Upper lobe of left lung (tissue), 6 donors: Measurements from ENCODE around the gene SYNE2. TPM values are rescaled to one million over a fixed set of nuclear protein-coding genes. Genes with fewer than 3 reads are reported as not detected.
"Not testable (repeated sequence)": the region's sequence is repeated elsewhere in the genome, so short reads cannot be mapped to it uniquely, and the experiment has no call there.

Experiments
- ATAC-seq, 2 donors: fragments of 200-7000 bp; cut with Tn5 transposase; one replicate each; pipeline ENCODE4 v1.9.1; 2022; ENCODE audit warnings: mild to moderate bottlenecking in 2 of 2, moderate library complexity in 2 of 2; ENCODE audit not compliant: low FRiP score in 2 of 2
- DNase-seq, 2 donors: peaks; one replicate each; pipeline ENCODE4 v3.0.0-alpha.2; 2019 to 2020
- H3K27ac ChIP-seq, 4 donors: fragments of 200-600 bp; sonication (generic); one replicate each; pipeline ENCODE4 v1.5.1; 2016 to 2019
- H3K27me3 ChIP-seq, 4 donors: fragments of 200-600 bp; sonication (generic); one replicate each; pipeline ENCODE4 v1.5.1; 2017 to 2019
- H3K36me3 ChIP-seq, 4 donors: fragments of 200-600 bp; sonication (generic); one replicate each; pipeline ENCODE4 v1.5.1; 2016 to 2019
- H3K4me1 ChIP-seq, 4 donors: fragments of 200-600 bp; sonication (generic); one replicate each; pipeline ENCODE4 v1.5.1; 2018 to 2019
- H3K4me3 ChIP-seq, 4 donors: fragments of 200-600 bp; sonication (generic); one replicate each; pipeline ENCODE4 v1.5.1; 2017 to 2019; ENCODE audit warnings: mild to moderate bottlenecking in 2 of 4, moderate library complexity in 1 of 4
- H3K9me3 ChIP-seq, 4 donors: fragments of 200-600 bp; sonication (generic); one replicate each; pipeline ENCODE4 v1.5.1; 2018 to 2019
- EP300 ChIP-seq, 4 donors: sonication (generic); formaldehyde crosslinking; IDR thresholded peaks; one replicate each; pipeline ENCODE4 v1.5.1; 2017; ENCODE audit warnings: antibody characterized with exemption in 4 of 4, control low read depth in 2 of 4
- POLR2A ChIP-seq, 4 donors: fragments of 450-650 bp; IDR thresholded peaks; one replicate each; pipeline ENCODE4 v1.5.1; 2016 to 2017; ENCODE audit warnings: antibody characterized with exemption in 4 of 4, mild to moderate bottlenecking in 2 of 4
- POLR2AphosphoS5 ChIP-seq, 2 donors: sonication (generic); formaldehyde crosslinking; IDR thresholded peaks; one replicate each; pipeline ENCODE4 v1.5.1; 2017; ENCODE audit warnings: antibody characterized with exemption in 2 of 2
- WGBS, 2 donors: methylation state at CpG; one replicate each; pipeline ENCODE4 v1.1.5; 2017 to 2018; 5-methylcytosine and 5-hydroxymethylcytosine counted together
- total RNA-seq, 6 donors: library from RNA; depleted of rRNA in 4 of 6; stranded (reverse); fragments of >200 nt in 4 of 6; gene quantifications; one replicate each; pipeline versions ENCODE4 v1.1.0 to v1.2.1, GENCODE V29; 2016 to 2021
- TF ChIP-seq, protein P1 (sequence below), 6 experiments: fragments of 450-650 bp in 4 of 6; fragments of 200-600 bp in 2 of 6; sonication (generic) in 2 of 6; IDR thresholded peaks; one replicate each; pipeline ENCODE4 v1.5.1; 2016 to 2019; ENCODE audit warnings: antibody characterized with exemption in 6 of 6
- donor health status: DM: no; HTN: no; CAD: no; lungs with moderate emphysema.
- donor health status: DM: no; HTN: yes; CAD: no; lungs with severe emphysema.

Gene SYNE2, protein sequence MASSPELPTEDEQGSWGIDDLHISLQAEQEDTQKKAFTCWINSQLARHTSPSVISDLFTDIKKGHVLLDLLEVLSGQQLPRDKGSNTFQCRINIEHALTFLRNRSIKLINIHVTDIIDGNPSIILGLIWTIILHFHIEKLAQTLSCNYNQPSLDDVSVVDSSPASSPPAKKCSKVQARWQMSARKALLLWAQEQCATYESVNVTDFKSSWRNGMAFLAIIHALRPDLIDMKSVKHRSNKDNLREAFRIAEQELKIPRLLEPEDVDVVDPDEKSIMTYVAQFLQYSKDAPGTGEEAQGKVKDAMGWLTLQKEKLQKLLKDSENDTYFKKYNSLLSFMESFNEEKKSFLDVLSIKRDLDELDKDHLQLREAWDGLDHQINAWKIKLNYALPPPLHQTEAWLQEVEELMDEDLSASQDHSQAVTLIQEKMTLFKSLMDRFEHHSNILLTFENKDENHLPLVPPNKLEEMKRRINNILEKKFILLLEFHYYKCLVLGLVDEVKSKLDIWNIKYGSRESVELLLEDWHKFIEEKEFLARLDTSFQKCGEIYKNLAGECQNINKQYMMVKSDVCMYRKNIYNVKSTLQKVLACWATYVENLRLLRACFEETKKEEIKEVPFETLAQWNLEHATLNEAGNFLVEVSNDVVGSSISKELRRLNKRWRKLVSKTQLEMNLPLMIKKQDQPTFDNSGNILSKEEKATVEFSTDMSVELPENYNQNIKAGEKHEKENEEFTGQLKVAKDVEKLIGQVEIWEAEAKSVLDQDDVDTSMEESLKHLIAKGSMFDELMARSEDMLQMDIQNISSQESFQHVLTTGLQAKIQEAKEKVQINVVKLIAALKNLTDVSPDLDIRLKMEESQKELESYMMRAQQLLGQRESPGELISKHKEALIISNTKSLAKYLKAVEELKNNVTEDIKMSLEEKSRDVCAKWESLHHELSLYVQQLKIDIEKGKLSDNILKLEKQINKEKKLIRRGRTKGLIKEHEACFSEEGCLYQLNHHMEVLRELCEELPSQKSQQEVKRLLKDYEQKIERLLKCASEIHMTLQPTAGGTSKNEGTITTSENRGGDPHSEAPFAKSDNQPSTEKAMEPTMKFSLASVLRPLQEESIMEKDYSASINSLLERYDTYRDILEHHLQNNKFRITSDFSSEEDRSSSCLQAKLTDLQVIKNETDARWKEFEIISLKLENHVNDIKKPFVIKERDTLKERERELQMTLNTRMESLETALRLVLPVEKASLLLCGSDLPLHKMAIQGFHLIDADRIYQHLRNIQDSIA (N-terminal part only)
- 100 to 1,000 TPM in 4 of 6 donors, 10 to 100 TPM in 2; 75.8 to 439 (median 234) TPM for total RNA-seq

DNA sequence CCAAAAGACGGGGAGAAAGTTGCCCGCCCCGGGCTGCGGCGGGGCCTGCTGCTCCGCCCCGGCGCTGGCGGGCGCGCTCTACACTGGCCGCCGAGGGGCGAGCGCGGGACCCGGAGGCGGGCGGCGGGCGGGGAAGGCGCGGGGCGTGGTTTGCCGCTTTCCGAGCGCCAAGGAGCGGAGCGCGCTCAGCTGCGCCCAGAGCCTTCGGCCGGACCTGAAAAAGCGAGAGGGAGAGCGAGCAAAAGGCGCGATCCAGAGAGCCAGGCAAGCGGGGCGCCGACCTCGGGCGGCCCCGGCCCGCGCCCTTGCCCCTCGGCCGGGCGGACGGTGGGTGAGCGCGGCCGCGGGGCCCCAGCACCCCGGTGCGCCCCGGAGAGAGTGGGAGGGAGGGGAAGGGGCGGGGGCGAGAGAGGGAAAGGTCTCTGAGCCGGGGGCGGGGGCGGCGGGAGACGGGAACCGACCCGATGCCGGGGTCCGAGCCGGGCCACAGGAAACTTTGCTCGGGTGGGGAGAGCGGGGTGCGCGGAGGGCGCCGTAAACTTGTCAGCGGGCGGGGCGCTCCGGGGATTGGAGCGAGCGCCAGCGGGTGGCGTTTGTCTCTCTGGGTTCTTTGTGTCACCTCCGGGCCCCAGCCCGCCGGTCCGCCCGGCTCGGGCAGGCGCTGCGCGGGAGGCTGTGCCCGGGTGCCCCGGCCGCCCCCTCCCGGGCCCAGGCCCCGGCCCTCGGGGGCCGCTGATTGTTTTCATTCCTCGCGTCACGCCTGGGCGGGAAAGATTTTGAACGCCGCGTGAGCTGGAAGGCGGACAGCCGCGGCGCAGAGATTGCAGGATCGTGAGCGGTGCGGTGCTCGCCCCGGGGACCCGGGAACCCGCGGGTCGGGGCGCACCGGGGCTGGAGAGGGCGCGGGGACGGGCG, at the start of gene SYNE2:
Gene SYNE2, plus strand, starts transcription at position 188 of the 915 bp plus-strand sequence. CDS start 56,145 bp downstream, outside the sequence.
- Histone ChIP-seq H3K27me3 (peaks cover 0 to 8% (median 0%) of the 10 kb centered on the region in 4 donors), H3K27ac (peak within 1 kb of the TSS; percentile 90 to 98 (median 92)), H3K36me3 (no peaks in the 10 kb centered on the region), H3K4me1 (peaks cover 13 to 28% (median 23%) of the 10 kb centered on the region in 4 donors), H3K4me3 (peak within 1 kb of the TSS; percentile 81 to 90 (median 85)), H3K9me3 (no peaks in the 10 kb centered on the region)
- DNase-seq (peak; percentile 76 to 96), ATAC-seq (peak; percentile 89 to 96)
- no peak for TF ChIP-seq EP300 (IDR thresholded peaks at IDR 0.05)
- TF ChIP-seq POLR2A (IDR thresholded peaks at IDR 0.05): peak in 3 of 4 donors; percentile 32 to 69 (median 53)
- TF ChIP-seq, protein P1, sequence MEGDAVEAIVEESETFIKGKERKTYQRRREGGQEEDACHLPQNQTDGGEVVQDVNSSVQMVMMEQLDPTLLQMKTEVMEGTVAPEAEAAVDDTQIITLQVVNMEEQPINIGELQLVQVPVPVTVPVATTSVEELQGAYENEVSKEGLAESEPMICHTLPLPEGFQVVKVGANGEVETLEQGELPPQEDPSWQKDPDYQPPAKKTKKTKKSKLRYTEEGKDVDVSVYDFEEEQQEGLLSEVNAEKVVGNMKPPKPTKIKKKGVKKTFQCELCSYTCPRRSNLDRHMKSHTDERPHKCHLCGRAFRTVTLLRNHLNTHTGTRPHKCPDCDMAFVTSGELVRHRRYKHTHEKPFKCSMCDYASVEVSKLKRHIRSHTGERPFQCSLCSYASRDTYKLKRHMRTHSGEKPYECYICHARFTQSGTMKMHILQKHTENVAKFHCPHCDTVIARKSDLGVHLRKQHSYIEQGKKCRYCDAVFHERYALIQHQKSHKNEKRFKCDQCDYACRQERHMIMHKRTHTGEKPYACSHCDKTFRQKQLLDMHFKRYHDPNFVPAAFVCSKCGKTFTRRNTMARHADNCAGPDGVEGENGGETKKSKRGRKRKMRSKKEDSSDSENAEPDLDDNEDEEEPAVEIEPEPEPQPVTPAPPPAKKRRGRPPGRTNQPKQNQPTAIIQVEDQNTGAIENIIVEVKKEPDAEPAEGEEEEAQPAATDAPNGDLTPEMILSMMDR (IDR thresholded peaks at IDR 0.05): peak in 5 of 6 experiments; percentile 45 to 66 (median 51)
- TF ChIP-seq POLR2AphosphoS5 (IDR thresholded peaks at IDR 0.05): peak in 1 of 2 donors; percentile 73
- WGBS, 2 donors: 0% methylated on average over 2 to 40 of the region's 124 CpGs

DNA sequence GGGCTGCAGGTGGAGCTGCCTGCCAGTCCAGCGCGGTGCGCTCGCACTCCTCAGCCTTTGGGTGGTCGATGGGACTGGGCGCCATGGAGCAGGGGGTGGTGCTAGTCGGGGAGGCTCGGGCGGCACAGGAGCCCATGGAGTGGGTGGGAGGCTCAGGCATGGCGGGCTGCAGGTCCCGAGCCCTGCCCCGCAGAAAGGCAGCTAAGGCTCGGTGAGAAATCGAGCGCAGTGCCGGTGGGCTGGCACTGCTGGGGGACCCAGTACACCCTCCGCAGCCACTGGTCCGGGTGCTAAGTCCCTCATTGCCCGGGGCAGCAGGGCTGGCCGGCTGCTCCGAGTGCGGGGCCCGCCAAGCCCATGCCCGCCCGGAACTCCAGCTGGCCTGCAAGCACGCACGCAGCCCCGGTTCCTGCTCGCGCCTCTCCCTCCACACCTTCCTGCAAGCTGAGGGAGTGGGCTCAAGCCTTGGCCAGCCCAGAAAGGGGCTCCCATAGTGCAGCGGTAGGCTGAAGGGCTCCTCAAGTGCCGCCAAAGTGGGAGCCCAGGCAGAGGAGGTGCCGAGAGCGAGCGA, 49.5 kb upstream of the SYNE2 start:
- H3K36me3 ChIP-seq, H3K27me3 ChIP-seq, H3K4me3 ChIP-seq, ATAC-seq, H3K9me3 ChIP-seq, H3K4me1 ChIP-seq, H3K27ac ChIP-seq: not testable (repeated sequence)
- 95 to 96% methylated on average over 14 to 33 of the region's 35 CpGs for WGBS, 2 donors
- peak in 1 of 2 donors; percentile 74 for DNase-seq

DNA sequence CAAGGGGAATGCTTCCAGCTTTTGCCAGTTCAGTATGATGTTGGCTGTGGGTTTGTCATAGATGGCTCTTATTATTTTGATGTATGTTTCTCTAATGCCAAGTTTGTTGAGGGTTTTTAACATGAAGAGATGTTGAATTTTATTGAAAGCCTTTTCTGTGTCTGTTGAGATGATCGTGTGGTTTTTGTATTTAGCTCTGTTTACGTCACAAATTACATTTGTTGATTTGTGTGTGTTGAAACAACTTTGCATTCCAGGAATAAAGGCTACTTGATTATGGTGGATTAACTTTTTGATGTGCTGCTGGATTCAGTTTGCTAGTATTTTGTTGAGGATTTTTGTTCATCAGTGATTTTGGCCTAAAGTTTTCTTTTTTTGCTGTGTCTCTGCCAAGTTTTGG, 46.7 kb upstream of the SYNE2 start:
- H3K4me3 ChIP-seq, H3K36me3 ChIP-seq, H3K27ac ChIP-seq, H3K27me3 ChIP-seq, ATAC-seq, H3K4me1 ChIP-seq, DNase-seq, H3K9me3 ChIP-seq: not testable (repeated sequence)
- WGBS, 2 donors: 83 to 89% methylated on average over 2 of the region's 2 CpGs

DNA sequence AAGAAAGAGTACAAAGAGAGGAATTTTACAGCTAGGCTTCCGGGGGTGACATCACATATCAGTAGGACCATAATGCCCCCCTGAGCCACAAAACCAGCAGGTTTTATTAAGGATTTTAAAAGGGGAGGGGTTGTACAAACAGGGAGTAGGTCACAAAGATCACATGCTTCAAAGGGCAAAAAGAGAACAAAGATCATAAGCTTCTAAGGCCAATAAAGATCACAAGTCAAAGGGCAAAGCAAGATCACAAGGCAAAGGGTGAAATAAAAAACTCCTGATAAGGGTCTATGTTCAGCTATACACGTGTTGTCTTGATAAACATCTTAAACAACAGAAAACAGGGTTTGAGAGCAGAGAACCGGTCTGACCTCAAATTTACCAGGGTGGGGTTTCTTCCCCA, 41.1 kb upstream of the SYNE2 start:
- WGBS, 2 donors: 88 to 95% methylated on average over 3 of the region's 3 CpGs
- H3K36me3 ChIP-seq, H3K9me3 ChIP-seq, H3K27ac ChIP-seq, DNase-seq, H3K27me3 ChIP-seq, H3K4me3 ChIP-seq, H3K4me1 ChIP-seq, ATAC-seq: not testable (repeated sequence)

DNA sequence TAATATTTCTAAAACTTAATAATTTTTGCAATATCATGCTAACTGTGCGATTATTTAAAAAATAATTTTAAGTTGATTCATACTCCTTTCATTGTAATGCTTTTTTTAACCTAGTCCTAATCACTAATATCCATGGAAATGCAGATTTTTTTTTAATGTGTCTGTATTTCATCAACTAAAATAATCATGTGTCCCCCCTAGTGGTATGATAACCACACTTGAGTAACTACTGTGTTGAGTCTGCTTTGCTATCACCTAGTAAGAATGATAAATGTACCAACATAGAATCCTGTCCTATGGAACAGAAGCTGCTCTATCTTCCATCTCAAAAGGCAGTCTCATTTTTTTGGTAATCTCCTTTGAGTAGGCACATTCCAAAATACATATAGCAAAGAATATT, 19.1 kb upstream of the SYNE2 start:
- Histone ChIP-seq H3K4me3 (no peak overlapping the region), H3K4me1 (no peaks in the 10 kb centered on the region), H3K27me3 (no peaks in the 10 kb centered on the region), H3K36me3 (no peaks in the 10 kb centered on the region), H3K27ac (no peak overlapping the region), H3K9me3 (no peaks in the 10 kb centered on the region)
- TF ChIP-seq POLR2A (IDR thresholded peaks at IDR 0.05) (no peak), POLR2AphosphoS5 (IDR thresholded peaks at IDR 0.05) (no peak), EP300 (IDR thresholded peaks at IDR 0.05) (no peak)
- TF ChIP-seq, protein P1 (IDR thresholded peaks at IDR 0.05): no peak
- DNase-seq (no peak), ATAC-seq (no peak)
- 95 to 98% methylated on average over 1 of the region's 1 CpG for WGBS, 2 donors
